Left ventricle myocardium inferior (tissue), 1 donor: ENCODE measurements around the gene NRROS. TPM values are rescaled to one million over a fixed set of nuclear protein-coding genes. Genes with fewer than 3 reads are reported as not detected.

Experiments used
- DNase-seq: peaks from one replicate; pipeline ENCODE4 v3.0.0-alpha.2; 2020
- H3K27ac ChIP-seq: fragments of 200-600 bp; replicated peaks from 2 replicates; pipeline ENCODE4 v1.8.0; 2021
- H3K27me3 ChIP-seq: fragments of 200-600 bp; 2 replicates; pipeline ENCODE4 v1.8.0; 2021; ENCODE audit warnings: low read depth
- H3K36me3 ChIP-seq: fragments of 200-600 bp; 2 replicates; pipeline ENCODE4 v1.8.0; 2021
- H3K4me1 ChIP-seq: fragments of 200-600 bp; 2 replicates; pipeline ENCODE4 v1.8.0; 2021
- H3K4me3 ChIP-seq: fragments of 200-600 bp; 2 replicates; pipeline ENCODE4 v1.8.0; 2021; ENCODE audit warnings: mild to moderate bottlenecking, moderate library complexity
- H3K9me3 ChIP-seq: fragments of 200-600 bp; replicated peaks from 2 replicates; pipeline ENCODE4 v1.8.0; 2021
- intact Hi-C: fragments of 100-400 bp; cut with micrococcal nuclease; formaldehyde crosslinking; loops from one replicate; pipeline ENCODE4 v1.11.0; 2022
- total RNA-seq: library from RNA; stranded (reverse); fragmentation: NEBNext Ultra II Directional; extraction: Animal tissue kit (Norgen Biotek cat#: 25700); gene quantifications from one replicate; pipeline ENCODE4 v1.2.1, GENCODE V29; 2021
- TF ChIP-seq, protein P1 (sequence below): fragments of 200-600 bp; IDR thresholded peaks from 2 replicates; pipeline ENCODE4 v1.8.0; 2021; ENCODE audit warnings: antibody characterized with exemption, mild to moderate bottlenecking, borderline replicate concordance
- donor health status: DM: no; HTN: yes; CAD: no; lungs with severe emphysema.

The NRROS gene
- total RNA-seq, 1 donor from 2014 or later: 2.4 TPM

DNA sequence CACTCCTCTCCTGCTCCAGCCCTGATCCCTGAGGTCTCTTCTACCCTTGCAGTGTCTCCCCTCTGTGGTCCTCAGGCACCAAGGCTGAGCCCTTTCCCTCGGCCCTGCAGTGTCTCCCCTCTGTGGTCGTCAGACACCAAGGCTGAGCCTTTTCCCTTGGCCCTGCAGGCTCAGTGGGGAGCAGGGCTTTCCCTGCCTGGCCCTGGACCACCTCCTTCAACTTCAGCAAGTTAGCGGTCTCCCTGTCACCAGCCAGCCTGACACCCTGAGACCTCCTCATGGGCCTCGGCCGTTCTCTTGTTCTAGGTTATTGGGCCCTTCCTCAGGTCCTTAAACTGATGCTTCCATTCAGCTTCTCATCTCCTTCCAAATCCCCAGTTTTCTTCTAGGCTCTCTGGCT lies 4.3 kb downstream of the NRROS start:
- intact Hi-C loops: no loop called here
- no peak overlapping the region for H3K4me3 ChIP-seq
- peaks cover 28% of the 10 kb centered on the region for H3K4me1 ChIP-seq
- H3K27me3 ChIP-seq: peaks cover 17% of the 10 kb centered on the region
- TF ChIP-seq, protein P1, sequence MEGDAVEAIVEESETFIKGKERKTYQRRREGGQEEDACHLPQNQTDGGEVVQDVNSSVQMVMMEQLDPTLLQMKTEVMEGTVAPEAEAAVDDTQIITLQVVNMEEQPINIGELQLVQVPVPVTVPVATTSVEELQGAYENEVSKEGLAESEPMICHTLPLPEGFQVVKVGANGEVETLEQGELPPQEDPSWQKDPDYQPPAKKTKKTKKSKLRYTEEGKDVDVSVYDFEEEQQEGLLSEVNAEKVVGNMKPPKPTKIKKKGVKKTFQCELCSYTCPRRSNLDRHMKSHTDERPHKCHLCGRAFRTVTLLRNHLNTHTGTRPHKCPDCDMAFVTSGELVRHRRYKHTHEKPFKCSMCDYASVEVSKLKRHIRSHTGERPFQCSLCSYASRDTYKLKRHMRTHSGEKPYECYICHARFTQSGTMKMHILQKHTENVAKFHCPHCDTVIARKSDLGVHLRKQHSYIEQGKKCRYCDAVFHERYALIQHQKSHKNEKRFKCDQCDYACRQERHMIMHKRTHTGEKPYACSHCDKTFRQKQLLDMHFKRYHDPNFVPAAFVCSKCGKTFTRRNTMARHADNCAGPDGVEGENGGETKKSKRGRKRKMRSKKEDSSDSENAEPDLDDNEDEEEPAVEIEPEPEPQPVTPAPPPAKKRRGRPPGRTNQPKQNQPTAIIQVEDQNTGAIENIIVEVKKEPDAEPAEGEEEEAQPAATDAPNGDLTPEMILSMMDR: no peak
- no peak overlapping the region for H3K27ac ChIP-seq
- no peaks in the 10 kb centered on the region for H3K36me3 ChIP-seq
- no peak for DNase-seq
- no peaks in the 10 kb centered on the region for H3K9me3 ChIP-seq

DNA sequence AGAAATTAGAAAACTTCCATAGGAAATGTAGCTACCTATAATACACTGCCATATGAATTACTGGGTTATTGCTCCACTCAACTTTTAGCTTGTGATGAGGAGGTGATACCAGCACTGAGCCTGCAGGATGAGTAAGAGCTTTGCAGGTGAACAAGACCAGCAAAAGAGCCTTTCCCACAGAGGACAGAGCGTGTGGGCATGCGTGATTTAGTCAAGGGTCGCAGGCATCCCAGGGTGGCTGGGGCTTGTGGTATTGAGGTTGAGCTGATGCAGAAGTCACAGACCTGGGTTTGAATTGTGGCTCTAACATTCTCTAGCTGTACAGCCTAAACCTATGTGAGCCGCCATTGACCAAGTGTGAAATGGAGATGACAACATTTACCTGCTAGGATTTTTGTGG lies 5.6 kb downstream of the NRROS start:
- DNase-seq: no peak
- Histone ChIP-seq H3K4me3 (no peak overlapping the region), H3K9me3 (no peaks in the 10 kb centered on the region), H3K36me3 (no peaks in the 10 kb centered on the region), H3K27ac (no peak overlapping the region), H3K27me3 (peaks cover 8% of the 10 kb centered on the region), H3K4me1 (peaks cover 16% of the 10 kb centered on the region)
- TF ChIP-seq, protein P1: no peak
- intact Hi-C loops: no loop called here

DNA sequence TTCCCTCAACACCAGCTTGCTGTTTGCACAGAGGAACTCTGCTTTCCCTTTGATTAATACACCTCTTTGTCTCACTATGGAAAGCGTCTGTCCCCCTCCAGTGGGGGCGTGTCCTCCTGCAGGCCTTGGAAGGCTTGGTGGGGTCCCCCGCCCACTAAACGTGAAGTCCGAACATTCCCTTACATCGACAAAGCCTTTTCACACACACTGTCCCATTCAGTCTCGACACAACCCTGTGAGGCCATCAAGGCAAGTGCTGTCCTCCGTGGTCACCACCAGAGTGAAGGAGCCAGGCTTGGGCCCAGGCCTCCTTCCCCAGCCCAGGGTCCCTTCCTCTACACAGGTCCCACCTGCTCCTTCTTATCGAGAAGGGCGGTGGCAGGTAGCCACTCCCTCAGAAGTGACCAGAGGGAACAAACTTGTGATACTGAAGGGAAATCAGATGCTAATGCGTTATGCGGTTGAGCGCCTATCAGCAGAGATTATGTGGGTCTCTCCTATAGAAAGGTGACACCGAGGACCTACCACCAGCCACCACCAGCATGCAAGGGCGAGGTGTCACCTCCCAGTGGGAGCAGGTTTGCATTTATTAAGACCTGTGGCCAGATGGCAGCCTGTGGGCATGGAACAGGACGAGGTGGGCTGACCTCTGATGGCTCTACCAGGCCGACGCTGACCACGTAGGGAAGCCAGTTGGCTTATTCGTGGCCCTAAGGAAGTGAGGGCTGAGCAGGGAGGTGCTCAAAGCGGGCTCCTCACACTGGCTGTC lies 6.6 kb downstream of the NRROS start:
- Histone ChIP-seq H3K4me3 (no peak overlapping the region), H3K27ac (no peak overlapping the region), H3K9me3 (no peaks in the 10 kb centered on the region), H3K27me3 (no peaks in the 10 kb centered on the region), H3K36me3 (no peaks in the 10 kb centered on the region), H3K4me1 (peaks cover 20% of the 10 kb centered on the region)
- no peak for DNase-seq
- TF ChIP-seq, protein P1: no peak
- intact Hi-C loops: no loop called here

DNA sequence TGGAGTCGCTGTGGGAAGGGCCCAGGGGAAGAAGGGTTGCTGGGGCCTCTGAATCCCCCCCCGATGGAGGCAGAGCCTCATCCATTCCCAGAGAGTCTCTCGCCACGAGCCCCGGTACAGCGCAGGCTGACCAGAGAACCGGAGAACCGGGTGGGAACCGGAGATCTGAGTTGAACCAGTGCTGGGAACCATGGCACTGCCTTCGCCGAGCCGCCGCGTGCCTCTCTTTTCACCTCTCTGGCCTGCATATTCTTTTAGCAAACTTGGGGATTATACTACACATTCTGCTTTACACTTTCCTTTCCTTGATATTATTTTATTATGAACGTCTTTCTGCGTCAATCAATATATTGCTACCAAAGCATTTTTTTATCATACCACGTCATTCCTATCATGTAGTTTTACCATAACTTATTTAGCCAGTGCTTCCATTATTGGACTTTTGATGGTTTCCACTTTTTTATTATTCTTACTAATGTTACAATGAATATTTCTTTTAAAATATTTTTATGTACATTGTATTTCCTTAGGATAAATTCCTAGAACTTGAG lies 7.2 kb downstream of the NRROS start:
- peaks cover 20% of the 10 kb centered on the region for H3K4me1 ChIP-seq
- no peak for DNase-seq
- no peaks in the 10 kb centered on the region for H3K27me3 ChIP-seq
- no peaks in the 10 kb centered on the region for H3K36me3 ChIP-seq
- TF ChIP-seq, protein P1: no peak
- H3K27ac ChIP-seq: no peak overlapping the region
- intact Hi-C loops: no loop called here
- no peak overlapping the region for H3K4me3 ChIP-seq
- no peaks in the 10 kb centered on the region for H3K9me3 ChIP-seq

DNA sequence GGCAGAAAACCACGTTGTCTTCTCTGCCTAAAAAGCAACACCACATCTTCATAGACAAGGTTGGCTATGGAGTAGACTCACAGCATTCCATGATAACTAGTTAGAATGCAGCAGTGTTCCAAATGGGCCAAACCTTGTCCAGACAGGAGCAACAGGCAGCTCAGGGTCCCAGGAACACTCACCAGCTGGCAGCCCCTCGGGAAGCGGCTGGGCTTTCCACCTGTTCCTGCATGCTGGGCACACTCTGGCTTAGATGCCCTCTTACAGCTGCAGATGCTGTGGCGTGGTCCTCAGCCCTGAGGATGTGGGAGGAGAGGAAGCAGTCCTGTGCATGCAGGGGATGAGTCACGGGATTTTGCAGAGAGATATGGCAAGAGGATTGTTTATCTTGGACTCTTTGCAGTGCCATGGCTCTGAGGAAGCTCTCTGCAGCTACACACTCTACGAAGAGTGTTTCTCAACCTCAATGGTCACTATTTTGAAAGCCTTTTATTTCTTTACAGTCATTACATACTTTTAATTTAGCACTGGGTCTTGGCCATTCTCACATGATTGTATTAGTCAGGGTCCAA lies 11.3 kb downstream of the NRROS start:
- Histone ChIP-seq H3K9me3 (no peaks in the 10 kb centered on the region), H3K36me3 (peaks cover 2% of the 10 kb centered on the region), H3K27ac (peak overlapping the region; percentile 76), H3K4me1 (peaks cover 36% of the 10 kb centered on the region), H3K4me3 (no peak overlapping the region), H3K27me3 (no peaks in the 10 kb centered on the region)
- intact Hi-C loops: no loop called here
- TF ChIP-seq, protein P1: no peak
- peak; percentile 30 for DNase-seq
